ENCODE results near the gene MAN1B1.

The MAN1B1 gene

GRCh38 chr9:137049544-137050449 lies 37.0 kb upstream of the MAN1B1 start:
- peak; percentile 56 for TF ChIP-seq CTCF (IDR thresholded peaks at IDR 0.05)

- TF ChIP-seq CTCF (IDR thresholded peaks at IDR 0.05), result no peak
These were observed 36.2 kb upstream of the MAN1B1 start for GRCh38 chr9:137050570-137050969.

GRCh38 chr9:137051145-137051724 lies 35.5 kb upstream of the MAN1B1 start:
- no peak for TF ChIP-seq CTCF (IDR thresholded peaks at IDR 0.05)

GRCh38 chr9:137052293-137052692 lies 34.5 kb upstream of the MAN1B1 start:
- no peak for TF ChIP-seq CTCF (IDR thresholded peaks at IDR 0.05)

- TF ChIP-seq CTCF (IDR thresholded peaks at IDR 0.05), result no peak
These were observed 33.5 kb upstream of the MAN1B1 start for GRCh38 chr9:137052998-137053943.

GRCh38 chr9:137053944-137054931 lies 32.5 kb upstream of the MAN1B1 start, which contains the start of gene ENTPD2:
Gene ENTPD2, minus strand, starts transcription at chr9:137054061. Its CDS starts 64 bp downstream, at chr9:137053997.
- TF ChIP-seq CTCF (IDR thresholded peaks at IDR 0.05), result no peak

Data from LNCAP (cell line).